OCI-LY3 (cell line): ENCODE measurements around the gene INPP5A.

Experiments
- CTCF ChIP-seq: fragments of 200-600, 300-600 bp; sonication (generic); IDR thresholded peaks from 2 replicates; pipeline ENCODE4 v1.5.1; 2014; ENCODE audit warnings: antibody characterized with exemption, low read length, low read depth
- EZH2phosphoT487 ChIP-seq: fragments of 200-600 bp; shearing (Covaris generic); IDR thresholded peaks from 2 replicates; pipeline ENCODE4 v1.6.1; 2018; ENCODE audit warnings: antibody characterized with exemption, mixed run types, low read depth

- no peak for TF ChIP-seq CTCF
- no peak for TF ChIP-seq EZH2phosphoT487
These were observed 16.7 kb downstream of the INPP5A start for GRCh38 chr10:132554053-132554990.
